K562 (cell line): ENCODE results near the gene FCRLA. TPM values are rescaled to one million over a fixed set of nuclear protein-coding genes. Genes with fewer than 3 reads are reported as not detected.
A peak's percentile ranks its signal among the peaks of the same experiment; 100 is the strongest.

Experiments
- CCAR2 ChIP-seq: fragments of 200-400 bp; formaldehyde crosslinking; IDR thresholded peaks from 2 replicates; pipeline ENCODE4 v1.6.1; 2017; ENCODE audit warnings: mild to moderate bottlenecking, low read depth, low read length
- CREB1 ChIP-seq, 2 experiments: sonication (generic) in 1 of 2; formaldehyde crosslinking in 1 of 2; IDR thresholded peaks; 2 replicates each; pipeline versions ENCODE4 v1.6.1 to v1.8.0; 2012 to 2022; ENCODE audit warnings: inconsistent platforms in 1 of 2, mild to moderate bottlenecking in 1 of 2, missing genetic modification reagents in 1 of 2, moderate library complexity in 1 of 2
- EZH2 ChIP-seq: IDR thresholded peaks from 2 replicates; pipeline ENCODE4 v1.6.1; 2012; ENCODE audit warnings: low read depth, mild to moderate bottlenecking, inconsistent platforms, low read length, borderline replicate concordance
- HDAC2 ChIP-seq: fragments of 450-650 bp; IDR thresholded peaks from 2 replicates; pipeline ENCODE4 v1.6.1; 2016; ENCODE audit warnings: mild to moderate bottlenecking
- HOXB6 ChIP-seq: fragments of 250-450 bp; sonication (Bioruptor Pico); IDR thresholded peaks from 2 replicates; pipeline ENCODE4 v1.5.1; 2022; ENCODE audit warnings: mild to moderate bottlenecking, borderline replicate concordance
- JUND ChIP-seq, 2 experiments: IDR thresholded peaks; 2 replicates in 1 of 2; 3 replicates in 1 of 2; pipeline ENCODE4 v1.6.1; 2011; ENCODE audit warnings: borderline replicate concordance in 2 of 2, low read depth in 2 of 2, low read length in 2 of 2, improper control_type of control experiment in 1 of 2, missing biosample characterization in 1 of 2, missing genetic modification characterization in 1 of 2, missing genetic modification reagents in 1 of 2
- MAFG ChIP-seq: fragments of 450-650 bp; conservative IDR thresholded peaks from 2 replicates; pipeline ENCODE4 v1.6.1; 2016; ENCODE audit warnings: missing genetic modification characterization, missing compliant biosample characterization
- NFE2 ChIP-seq: IDR thresholded peaks from 2 replicates; pipeline ENCODE4 v1.6.1; 2014; ENCODE audit warnings: antibody characterized with exemption, low read depth
- TAL1 ChIP-seq: fragments of 450-650 bp; IDR thresholded peaks from 2 replicates; pipeline ENCODE4 v1.6.1; 2016; ENCODE audit warnings: mild to moderate bottlenecking
- TCF7 ChIP-seq: sonication (generic); IDR thresholded peaks from 2 replicates; pipeline ENCODE4 v1.6.1; 2016; ENCODE audit warnings: antibody characterized with exemption, borderline replicate concordance
- polyA plus RNA-seq, 8 experiments: library from polyadenylated mRNA; depleted of rRNA in 4 of 8; stranded (reverse) in 5 of 8; unstranded in 3 of 8; fragments of >200 nt; fragmentation: Nextera tagmentation in 2 of 8; fragmentation: Illumina TruSeq in 1 of 8; extraction: Ambion mirVana in 2 of 8; extraction: Trizol in 1 of 8; gene quantifications; 2 replicates each; pipeline versions ENCODE4 v1.2.1 to v1.2.3, GENCODE V29; 2011 to 2014; ENCODE audit warnings: inconsistent platforms in 1 of 8, missing spikeins in 1 of 8
- total RNA-seq, 7 experiments: library from RNA; depleted of rRNA in 6 of 7; stranded (reverse); fragments of >200 nt in 6 of 7; fragmentation: Illumina TruSeq in 2 of 7; extraction: Trizol in 2 of 7; gene quantifications; 2 replicates each; pipeline versions ENCODE4 v1.2.1 to v1.2.3, GENCODE V29; 2011 to 2021; ENCODE audit warnings: low replicate concordance in 1 of 7
- TF ChIP-seq, protein P1 (sequence below), 2 experiments: fragments of 200-800 bp in 1 of 2; sonication (Bioruptor generic) in 1 of 2; sonication (generic) in 1 of 2; formaldehyde crosslinking in 1 of 2; IDR thresholded peaks in 1 of 2; conservative IDR thresholded peaks in 1 of 2; 2 replicates each; pipeline versions ENCODE4 v1.5.0 to v1.6.1; 2016 to 2020; ENCODE audit warnings: missing compliant biosample characterization in 1 of 2, missing genetic modification characterization in 1 of 2, missing genetic modification reagents in 1 of 2
- TF ChIP-seq, protein P2 (sequence below): fragments of 250-450 bp; sonication (Bioruptor Pico); IDR thresholded peaks from 2 replicates; pipeline ENCODE4 v1.4.0; 2020; ENCODE audit warnings: mild to moderate bottlenecking, moderate library complexity, borderline replicate concordance
- TF ChIP-seq, protein P3 (sequence below): sonication (generic); formaldehyde crosslinking; IDR thresholded peaks from 2 replicates; pipeline ENCODE4 v1.8.0; 2022; ENCODE audit warnings: missing genetic modification reagents, mild to moderate bottlenecking, borderline replicate concordance
- TF ChIP-seq, protein P4 (sequence below), 3 experiments: fragments of 200-800 bp in 1 of 3; fragments of 250-450 bp in 1 of 3; fragments of 450-650 bp in 1 of 3; sonication (Bioruptor Pico) in 1 of 3; sonication (Bioruptor generic) in 1 of 3; formaldehyde crosslinking in 1 of 3; IDR thresholded peaks; 2 replicates each; pipeline versions ENCODE4 v1.6.1 to v1.8.0; 2016 to 2022; ENCODE audit warnings: mild to moderate bottlenecking in 2 of 3, missing genetic modification characterization in 2 of 3, missing compliant biosample characterization in 1 of 3, moderate library complexity in 1 of 3

FCRLA gene
- total and polyA plus RNA-seq, 9 of the 15 experiments (the other 6 are each of a cell fraction or from before 2014, with no cell fraction given), result 0.09 to 0.84 (median 0.44) TPM

DNA sequence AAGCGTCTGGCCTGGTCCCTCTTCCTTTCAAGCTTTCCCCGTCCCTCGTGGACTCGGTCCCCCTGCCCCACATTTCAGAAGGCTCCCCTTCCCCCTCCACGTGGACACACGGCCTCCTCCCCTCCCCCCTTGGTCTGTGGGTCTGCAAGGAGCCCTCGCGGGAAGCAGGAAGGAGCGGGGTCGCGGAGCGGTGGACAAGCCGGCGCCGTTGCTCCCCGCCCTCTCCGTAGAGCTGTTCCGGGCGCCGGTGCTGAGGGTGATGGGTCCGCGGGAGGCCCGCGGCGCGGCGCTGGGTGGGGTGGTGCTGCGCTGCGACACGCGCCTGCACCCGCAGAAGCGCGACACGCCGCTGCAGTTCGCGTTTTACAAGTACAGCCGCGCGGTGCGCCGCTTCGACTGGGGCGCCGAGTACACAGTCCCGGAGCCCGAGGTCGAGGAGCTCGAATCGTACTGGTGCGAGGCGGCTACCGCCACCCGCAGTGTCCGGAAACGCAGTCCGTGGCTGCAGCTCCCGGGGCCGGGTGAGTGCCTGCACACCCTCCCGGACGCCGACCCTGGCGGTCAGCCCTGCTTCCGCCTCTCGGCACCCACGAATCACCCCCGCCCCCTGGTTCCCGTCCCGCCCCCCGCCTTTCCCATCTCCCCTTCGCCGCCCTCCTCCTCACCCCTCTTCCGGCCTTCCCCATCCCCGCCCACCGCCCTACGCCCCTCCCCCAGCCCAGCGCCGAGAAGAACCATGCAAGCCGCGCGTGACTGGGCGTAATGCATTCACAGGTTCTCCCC, 19.6 kb downstream of the FCRLA start (continued):
- TF ChIP-seq HDAC2, result no peak
- TF ChIP-seq JUND (IDR thresholded peaks at IDR 0.05; ENCODE audit: borderline replicate concordance, low read depth, low read length), result no peak
- no peak for TF ChIP-seq JUND (tag; IDR thresholded peaks at IDR 0.05; ENCODE audit: borderline replicate concordance, low read depth, low read length)
- TF ChIP-seq TAL1, result no peak
- no peak for TF ChIP-seq CCAR2
- TF ChIP-seq TCF7, result peak; percentile 84; the same call in 1 of the 2 replicates
- TF ChIP-seq, protein P1, sequence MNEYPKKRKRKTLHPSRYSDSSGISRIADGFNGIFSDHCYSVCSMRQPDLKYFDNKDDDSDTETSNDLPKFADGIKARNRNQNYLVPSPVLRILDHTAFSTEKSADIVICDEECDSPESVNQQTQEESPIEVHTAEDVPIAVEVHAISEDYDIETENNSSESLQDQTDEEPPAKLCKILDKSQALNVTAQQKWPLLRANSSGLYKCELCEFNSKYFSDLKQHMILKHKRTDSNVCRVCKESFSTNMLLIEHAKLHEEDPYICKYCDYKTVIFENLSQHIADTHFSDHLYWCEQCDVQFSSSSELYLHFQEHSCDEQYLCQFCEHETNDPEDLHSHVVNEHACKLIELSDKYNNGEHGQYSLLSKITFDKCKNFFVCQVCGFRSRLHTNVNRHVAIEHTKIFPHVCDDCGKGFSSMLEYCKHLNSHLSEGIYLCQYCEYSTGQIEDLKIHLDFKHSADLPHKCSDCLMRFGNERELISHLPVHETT (CRISPR knock-in tag; conservative IDR thresholded peaks at IDR 0.05 in 1 of 2, IDR thresholded peaks at IDR 0.05 in 1 of 2), result peak in 1 of 2 experiments; percentile 91; a peak in 2 of 4 replicates
- TF ChIP-seq, protein P2, sequence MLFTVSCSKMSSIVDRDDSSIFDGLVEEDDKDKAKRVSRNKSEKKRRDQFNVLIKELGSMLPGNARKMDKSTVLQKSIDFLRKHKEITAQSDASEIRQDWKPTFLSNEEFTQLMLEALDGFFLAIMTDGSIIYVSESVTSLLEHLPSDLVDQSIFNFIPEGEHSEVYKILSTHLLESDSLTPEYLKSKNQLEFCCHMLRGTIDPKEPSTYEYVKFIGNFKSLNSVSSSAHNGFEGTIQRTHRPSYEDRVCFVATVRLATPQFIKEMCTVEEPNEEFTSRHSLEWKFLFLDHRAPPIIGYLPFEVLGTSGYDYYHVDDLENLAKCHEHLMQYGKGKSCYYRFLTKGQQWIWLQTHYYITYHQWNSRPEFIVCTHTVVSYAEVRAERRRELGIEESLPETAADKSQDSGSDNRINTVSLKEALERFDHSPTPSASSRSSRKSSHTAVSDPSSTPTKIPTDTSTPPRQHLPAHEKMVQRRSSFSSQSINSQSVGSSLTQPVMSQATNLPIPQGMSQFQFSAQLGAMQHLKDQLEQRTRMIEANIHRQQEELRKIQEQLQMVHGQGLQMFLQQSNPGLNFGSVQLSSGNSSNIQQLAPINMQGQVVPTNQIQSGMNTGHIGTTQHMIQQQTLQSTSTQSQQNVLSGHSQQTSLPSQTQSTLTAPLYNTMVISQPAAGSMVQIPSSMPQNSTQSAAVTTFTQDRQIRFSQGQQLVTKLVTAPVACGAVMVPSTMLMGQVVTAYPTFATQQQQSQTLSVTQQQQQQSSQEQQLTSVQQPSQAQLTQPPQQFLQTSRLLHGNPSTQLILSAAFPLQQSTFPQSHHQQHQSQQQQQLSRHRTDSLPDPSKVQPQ (CRISPR knock-in tag), result no peak
- TF ChIP-seq, protein P3, sequence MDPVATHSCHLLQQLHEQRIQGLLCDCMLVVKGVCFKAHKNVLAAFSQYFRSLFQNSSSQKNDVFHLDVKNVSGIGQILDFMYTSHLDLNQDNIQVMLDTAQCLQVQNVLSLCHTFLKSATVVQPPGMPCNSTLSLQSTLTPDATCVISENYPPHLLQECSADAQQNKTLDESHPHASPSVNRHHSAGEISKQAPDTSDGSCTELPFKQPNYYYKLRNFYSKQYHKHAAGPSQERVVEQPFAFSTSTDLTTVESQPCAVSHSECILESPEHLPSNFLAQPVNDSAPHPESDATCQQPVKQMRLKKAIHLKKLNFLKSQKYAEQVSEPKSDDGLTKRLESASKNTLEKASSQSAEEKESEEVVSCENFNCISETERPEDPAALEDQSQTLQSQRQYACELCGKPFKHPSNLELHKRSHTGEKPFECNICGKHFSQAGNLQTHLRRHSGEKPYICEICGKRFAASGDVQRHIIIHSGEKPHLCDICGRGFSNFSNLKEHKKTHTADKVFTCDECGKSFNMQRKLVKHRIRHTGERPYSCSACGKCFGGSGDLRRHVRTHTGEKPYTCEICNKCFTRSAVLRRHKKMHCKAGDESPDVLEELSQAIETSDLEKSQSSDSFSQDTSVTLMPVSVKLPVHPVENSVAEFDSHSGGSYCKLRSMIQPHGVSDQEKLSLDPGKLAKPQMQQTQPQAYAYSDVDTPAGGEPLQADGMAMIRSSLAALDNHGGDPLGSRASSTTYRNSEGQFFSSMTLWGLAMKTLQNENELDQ (CRISPR knock-in tag), result no peak
- TF ChIP-seq MAFG (tag), result no peak
- peak; percentile 63 for TF ChIP-seq NFE2
- TF ChIP-seq CREB1 (IDR thresholded peaks at IDR 0.05), result peak; percentile 38
- TF ChIP-seq CREB1 (CRISPR knock-in tag; IDR thresholded peaks at IDR 0.05), result no peak; the same call in 1 of the 2 replicates
- no peak for TF ChIP-seq EZH2
- no peak for TF ChIP-seq HOXB6 (CRISPR knock-in tag)
- TF ChIP-seq, protein P4, sequence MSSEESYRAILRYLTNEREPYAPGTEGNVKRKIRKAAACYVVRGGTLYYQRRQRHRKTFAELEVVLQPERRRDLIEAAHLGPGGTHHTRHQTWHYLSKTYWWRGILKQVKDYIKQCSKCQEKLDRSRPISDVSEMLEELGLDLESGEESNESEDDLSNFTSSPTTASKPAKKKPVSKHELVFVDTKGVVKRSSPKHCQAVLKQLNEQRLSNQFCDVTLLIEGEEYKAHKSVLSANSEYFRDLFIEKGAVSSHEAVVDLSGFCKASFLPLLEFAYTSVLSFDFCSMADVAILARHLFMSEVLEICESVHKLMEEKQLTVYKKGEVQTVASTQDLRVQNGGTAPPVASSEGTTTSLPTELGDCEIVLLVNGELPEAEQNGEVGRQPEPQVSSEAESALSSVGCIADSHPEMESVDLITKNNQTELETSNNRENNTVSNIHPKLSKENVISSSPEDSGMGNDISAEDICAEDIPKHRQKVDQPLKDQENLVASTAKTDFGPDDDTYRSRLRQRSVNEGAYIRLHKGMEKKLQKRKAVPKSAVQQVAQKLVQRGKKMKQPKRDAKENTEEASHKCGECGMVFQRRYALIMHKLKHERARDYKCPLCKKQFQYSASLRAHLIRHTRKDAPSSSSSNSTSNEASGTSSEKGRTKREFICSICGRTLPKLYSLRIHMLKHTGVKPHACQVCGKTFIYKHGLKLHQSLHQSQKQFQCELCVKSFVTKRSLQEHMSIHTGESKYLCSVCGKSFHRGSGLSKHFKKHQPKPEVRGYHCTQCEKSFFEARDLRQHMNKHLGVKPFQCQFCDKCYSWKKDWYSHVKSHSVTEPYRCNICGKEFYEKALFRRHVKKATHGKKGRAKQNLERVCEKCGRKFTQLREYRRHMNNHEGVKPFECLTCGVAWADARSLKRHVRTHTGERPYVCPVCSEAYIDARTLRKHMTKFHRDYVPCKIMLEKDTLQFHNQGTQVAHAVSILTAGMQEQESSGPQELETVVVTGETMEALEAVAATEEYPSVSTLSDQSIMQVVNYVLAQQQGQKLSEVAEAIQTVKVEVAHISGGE (CRISPR knock-in tag; IDR thresholded peaks at IDR 0.05), result peak in 2 of 3 experiments; percentile 73 to 92; a peak in 4 of 6 replicates
